A673 (cell line): ENCODE data around the gene ARHGEF40. TPM values are rescaled to one million over a fixed set of nuclear protein-coding genes. Genes with fewer than 3 reads are reported as not detected.

Experiments used
- BruUV-seq: library from RNA; stranded (reverse); fragments of 400-500 nt; replicated peaks from 2 replicates; lab custom pipeline; 2021; lab: Mats Ljungman, UMichigan
- CTCF ChIA-PET: fragments of 300-600 bp; sonication (Branson Sonifier 250); formaldehyde crosslinking; loops from one replicate; lab custom pipeline; 2022; ENCODE audit warnings: antibody characterized with exemption; lab: Charles Lee
- POLR2A ChIA-PET: fragments of 300-600 bp; sonication (Branson Sonifier 250); formaldehyde crosslinking; loops from one replicate; lab custom pipeline; 2022; ENCODE audit warnings: antibody characterized with exemption; ENCODE audit not compliant: low non-redundant PET; lab: Charles Lee
- DNase-seq: peaks from one replicate; pipeline ENCODE4 v3.0.0-alpha.2; 2015; ENCODE audit warnings: low spot score
- H3K27ac ChIP-seq: fragments of 200-600 bp; sonication (generic); 2 replicates; pipeline ENCODE4 v1.5.1; 2016; ENCODE audit warnings: mixed run types, low read depth, mild to moderate bottlenecking, mixed read lengths, antibody characterized with exemption, low read length; ENCODE audit not compliant: poor library complexity, severe bottlenecking
- H3K27me3 ChIP-seq: fragments of 200-600 bp; sonication (generic); replicated peaks from 2 replicates; pipeline ENCODE4 v1.6.1; 2017; ENCODE audit warnings: mixed run types, low read depth, mild to moderate bottlenecking, mixed read lengths, antibody characterized with exemption, low read length; ENCODE audit not compliant: insufficient read depth, poor library complexity
- H3K36me3 ChIP-seq: fragments of 200-600 bp; sonication (generic); 2 replicates; pipeline ENCODE4 v1.6.1; 2016; ENCODE audit warnings: mixed run types, mild to moderate bottlenecking, mixed read lengths, antibody characterized with exemption, low read length; ENCODE audit not compliant: insufficient read depth, poor library complexity, severe bottlenecking
- H3K4me1 ChIP-seq: fragments of 200-600 bp; sonication (generic); 2 replicates; pipeline ENCODE4 v1.6.1; 2017; ENCODE audit warnings: mixed run types, mild to moderate bottlenecking, mixed read lengths, antibody characterized with exemption, low read length; ENCODE audit not compliant: insufficient read depth, poor library complexity, severe bottlenecking
- H3K4me3 ChIP-seq: fragments of 200-600 bp; sonication (generic); 2 replicates; pipeline ENCODE4 v1.5.1; 2016; ENCODE audit warnings: low read depth, mixed run types, mild to moderate bottlenecking, mixed read lengths, low read length; ENCODE audit not compliant: poor library complexity, severe bottlenecking
- H3K9me3 ChIP-seq: fragments of 200-600 bp; sonication (generic); 2 replicates; pipeline ENCODE4 v1.6.1; 2016; ENCODE audit warnings: mixed run types, low read depth, mild to moderate bottlenecking, mixed read lengths, antibody characterized with exemption, low read length; ENCODE audit not compliant: poor library complexity, severe bottlenecking
- CTCF ChIP-seq: fragments of 300-800, 200-600 bp; sonication (generic); conservative IDR thresholded peaks from 2 replicates; pipeline ENCODE4 v1.5.1; 2017; ENCODE audit warnings: low read depth, mild to moderate bottlenecking, antibody characterized with exemption, low read length, moderate library complexity, mixed read lengths
- EZH2 ChIP-seq: fragments of 200-600 bp; sonication (generic); IDR thresholded peaks from 2 replicates; pipeline ENCODE4 v1.6.1; 2017; ENCODE audit warnings: borderline replicate concordance, low read depth, mild to moderate bottlenecking, mixed read lengths, antibody characterized with exemption, low read length; ENCODE audit not compliant: poor library complexity, severe bottlenecking
- intact Hi-C: fragments of 100-400 bp; cut with micrococcal nuclease; formaldehyde crosslinking; loops from one replicate; pipeline ENCODE4 v1.10.0; 2022; ENCODE audit not compliant: unreplicated experiment
- total RNA-seq: library from RNA; stranded (reverse); gene quantifications from 2 replicates; pipeline ENCODE4 v1.2.3, GENCODE V29; 2021

ARHGEF40 gene
- total RNA-seq, 1 experiment from 2014 or later, result 89.6 TPM

GRCh38 chr14:21098892-21099595, 28.9 kb downstream of the ARHGEF40 start:
- no peak for TF ChIP-seq EZH2
- TF ChIP-seq CTCF, result no peak
- BruUV-seq, result TSS peak; percentile 46
- intact Hi-C loops, result no loop called here
- Histone ChIP-seq H3K27me3 (no peaks in the 10 kb centered on the region), H3K4me1 (peaks cover 50% of the 10 kb centered on the region), H3K27ac (peak overlapping the region; percentile 83), H3K9me3 (no peaks in the 10 kb centered on the region), H3K4me3 (peak overlapping the region; percentile 58), H3K36me3 (no peaks in the 10 kb centered on the region)
- ChIA-PET POLR2A (interaction anchor here (0.5 kb wide), 1 partner anchor 358 kb away, joined by 3 read pairs; no protein-coding TSS in a partner anchor), CTCF (interaction anchor here (0.9 kb wide), 2 partner anchors 11 to 30 kb away, joined by 4 to 6 read pairs; no protein-coding TSS in a partner anchor)
- DNase-seq, result no peak

- intact Hi-C loops, result no loop called here
Observed at GRCh38 chr14:21099596-21099985, 29.5 kb downstream of the ARHGEF40 start.

GRCh38 chr14:21100931-21101330, 30.8 kb downstream of the ARHGEF40 start, which contains the start of gene TMEM253:
Gene TMEM253 (plus strand): TSS chr14:21101066. CDS start chr14:21101344, 278 bp downstream.
- POLR2A ChIA-PET, result no interaction called here
- no peak for DNase-seq
- Histone ChIP-seq H3K27ac (no peak within 1 kb of the TSS), H3K9me3 (no peaks in the 10 kb centered on the region), H3K4me1 (peaks cover 35% of the 10 kb centered on the region), H3K4me3 (no peak within 1 kb of the TSS), H3K36me3 (no peaks in the 10 kb centered on the region), H3K27me3 (no peaks in the 10 kb centered on the region)
- CTCF ChIA-PET, result interaction anchor here (1.4 to 2.9 kb wide), 3 partner anchors 9 to 86 kb away, joined by 3 to 8 read pairs (median 4); no protein-coding TSS in a partner anchor
- intact Hi-C loops, result no loop called here
- TF ChIP-seq CTCF (no peak), EZH2 (no peak)
- BruUV-seq, result no TSS peak

More at GRCh38 chr14:21099596-21099985, 29.5 kb downstream of the ARHGEF40 start:
- DNase-seq, result no peak
- TF ChIP-seq CTCF, result no peak
- Histone ChIP-seq H3K4me1 (peaks cover 44% of the 10 kb centered on the region), H3K36me3 (no peaks in the 10 kb centered on the region), H3K9me3 (no peaks in the 10 kb centered on the region), H3K27me3 (no peaks in the 10 kb centered on the region), H3K27ac (peak overlapping the region; percentile 83), H3K4me3 (peak overlapping the region; percentile 58)
- POLR2A ChIA-PET, result no interaction called here
- no TSS peak for BruUV-seq
- CTCF ChIA-PET, result interaction anchor here (0.9 kb wide), 1 partner anchor 11 kb away, joined by 4 read pairs; no protein-coding TSS in a partner anchor
